ENCODE results near the gene CD63.

Gene CD63

DNA sequence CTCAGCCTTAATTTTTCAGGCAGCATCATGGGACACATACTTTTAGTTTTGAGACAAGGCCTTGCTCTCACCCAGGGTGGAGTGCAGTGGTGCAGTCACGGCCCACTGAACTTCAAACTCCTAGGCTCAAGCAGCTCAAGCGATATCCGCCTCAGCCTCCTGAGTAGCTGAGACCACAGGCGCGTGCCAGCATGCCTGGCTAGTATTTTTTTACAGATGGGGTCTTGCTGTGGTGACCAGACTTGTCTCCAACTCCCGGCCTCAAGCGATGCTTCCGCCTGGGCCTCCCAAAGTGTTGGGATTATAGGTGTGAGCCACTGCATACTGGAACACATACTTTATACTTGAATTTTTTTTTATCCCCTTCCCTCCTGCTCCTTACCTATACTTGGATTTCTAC, 5.9 kb downstream of the CD63 start:
- no peak for DNase-seq (ENCODE audit: low read depth in 2 of 3, low spot score in 2 of 3)

DNA sequence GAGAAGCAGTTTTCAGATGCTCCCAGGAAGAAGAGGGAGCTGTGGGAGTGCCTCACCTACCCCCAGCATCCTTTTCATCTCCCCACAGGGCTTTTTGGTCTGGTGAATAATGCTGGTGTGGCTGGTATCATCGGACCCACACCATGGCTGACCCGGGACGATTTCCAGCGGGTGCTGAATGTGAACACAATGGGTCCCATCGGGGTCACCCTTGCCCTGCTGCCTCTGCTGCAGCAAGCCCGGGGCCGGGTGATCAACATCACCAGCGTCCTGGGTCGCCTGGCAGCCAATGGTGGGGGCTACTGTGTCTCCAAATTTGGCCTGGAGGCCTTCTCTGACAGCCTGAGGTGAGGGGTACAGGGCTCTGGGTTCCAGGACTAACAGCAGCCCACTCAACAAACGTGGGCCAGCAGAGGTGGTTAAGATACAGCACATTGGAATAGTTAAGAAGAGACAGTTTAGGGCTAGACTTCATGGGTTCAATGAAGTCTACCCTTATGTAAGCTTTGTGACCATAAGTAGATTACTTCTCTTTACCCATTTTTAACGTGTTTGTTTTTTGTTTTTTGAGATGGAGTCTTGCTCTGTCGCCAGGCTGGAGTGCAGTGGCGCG, 7.1 kb downstream of the CD63 start:
- no peak for DNase-seq (ENCODE audit: low read depth in 2 of 3, low spot score in 2 of 3)

DNA sequence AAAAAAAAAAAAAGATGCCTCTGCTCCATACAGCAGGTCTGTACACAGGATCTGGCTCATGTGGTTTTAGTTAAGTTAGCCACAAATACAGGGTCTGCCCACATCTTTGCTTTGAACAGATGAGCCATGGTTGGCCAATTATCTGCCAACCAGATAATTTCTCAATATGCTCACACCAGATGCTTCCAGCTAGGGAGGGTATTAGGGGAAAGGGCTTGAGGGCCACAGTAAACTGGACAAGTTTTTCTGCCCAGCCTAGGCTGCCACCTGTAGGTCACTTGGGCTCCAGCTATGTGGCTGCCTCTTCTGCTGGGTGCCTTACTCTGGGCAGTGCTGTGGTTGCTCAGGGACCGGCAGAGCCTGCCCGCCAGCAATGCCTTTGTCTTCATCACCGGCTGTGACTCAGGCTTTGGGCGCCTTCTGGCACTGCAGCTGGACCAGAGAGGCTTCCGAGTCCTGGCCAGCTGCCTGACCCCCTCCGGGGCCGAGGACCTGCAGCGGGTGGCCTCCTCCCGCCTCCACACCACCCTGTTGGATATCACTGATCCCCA, 7.8 kb downstream of the CD63 start:
- no peak for DNase-seq (ENCODE audit: low read depth in 2 of 3, low spot score in 2 of 3)

DNA sequence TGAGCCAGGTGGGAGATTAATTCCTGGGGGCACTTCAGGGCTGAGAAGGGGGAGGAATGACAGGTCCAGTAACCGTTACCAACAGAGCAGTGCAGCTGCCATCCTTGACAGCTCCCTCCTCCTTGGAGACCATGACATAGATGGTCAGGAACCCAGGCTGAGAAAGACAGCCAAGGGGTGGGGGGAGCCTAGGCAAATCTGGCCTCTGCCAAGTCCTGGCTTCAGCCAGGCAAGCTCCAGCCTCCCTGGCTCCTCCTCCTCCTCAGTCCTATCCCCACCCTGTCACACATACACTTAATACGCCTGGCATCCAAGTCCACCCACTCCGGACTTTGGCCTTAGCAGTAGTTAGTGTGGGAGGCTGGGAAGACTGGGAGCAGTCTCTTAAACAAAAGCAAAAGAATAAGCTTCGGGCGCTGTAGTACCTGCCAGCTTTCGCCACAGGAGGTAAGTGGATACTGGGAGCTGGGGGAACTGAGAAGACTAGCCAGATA, 8.7 kb downstream of the CD63 start, which contains the start of gene RDH5:
RDH5 (plus strand) TSS at position 323 of the 494 bp plus-strand sequence. CDS start 792 bp downstream, outside the sequence.
- DNase-seq (ENCODE audit: low read depth in 2 of 3, low spot score in 2 of 3), result no peak

DNA sequence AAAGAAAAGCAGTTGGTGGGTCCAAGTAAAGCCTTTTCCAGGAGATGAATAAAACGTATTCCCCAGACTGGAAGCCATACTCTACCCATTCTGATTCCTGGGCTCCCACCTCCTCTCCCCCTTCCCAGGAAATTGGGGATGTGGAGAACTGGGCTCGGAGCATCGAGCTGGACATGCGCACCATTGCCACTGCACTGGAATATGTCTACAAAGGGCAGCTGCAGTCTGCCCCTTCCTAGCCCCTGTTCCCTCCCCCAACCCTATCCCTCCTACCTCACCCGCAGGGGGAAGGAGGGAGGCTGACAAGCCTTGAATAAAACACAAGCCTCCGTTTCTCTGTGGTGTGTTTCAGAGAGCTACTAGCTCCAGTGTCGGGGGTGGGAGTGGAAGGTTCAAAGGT, 9.4 kb downstream of the CD63 start:
- no peak for DNase-seq (ENCODE audit: low read depth in 2 of 3, low spot score in 2 of 3)

DNA sequence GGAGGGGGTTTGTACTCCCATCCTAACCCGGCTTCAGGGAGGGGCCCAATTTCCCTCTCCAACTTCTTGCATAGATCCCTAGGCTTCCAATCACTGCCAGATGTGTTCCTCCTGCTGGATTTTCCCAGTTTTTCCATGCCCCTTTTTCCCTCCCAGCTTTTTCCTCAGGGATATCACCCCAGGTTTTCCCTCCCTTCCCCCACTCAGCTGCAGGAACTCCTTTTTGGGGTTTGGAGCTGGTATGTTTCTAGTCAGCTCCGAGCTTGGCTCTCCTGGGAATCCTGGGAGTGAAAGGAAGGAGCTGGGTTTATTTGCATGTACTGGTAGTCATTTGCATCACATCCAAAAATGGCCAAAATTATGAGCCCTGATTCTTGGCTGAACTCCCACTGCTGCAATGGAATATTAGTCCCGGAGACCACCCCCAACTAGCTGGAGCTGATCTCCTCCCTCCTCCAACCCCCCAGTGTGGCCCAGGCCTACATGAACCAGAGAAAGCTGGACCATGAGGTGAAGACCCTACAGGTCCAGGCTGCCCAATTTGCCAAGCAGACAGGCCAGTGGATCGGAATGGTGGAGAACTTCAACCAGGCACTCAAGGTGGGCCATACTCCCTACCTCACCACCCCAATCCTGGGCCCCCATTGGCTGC, 10.1 kb downstream of the CD63 start:
- no peak for DNase-seq (ENCODE audit: low read depth in 2 of 3, low spot score in 2 of 3)

DNA sequence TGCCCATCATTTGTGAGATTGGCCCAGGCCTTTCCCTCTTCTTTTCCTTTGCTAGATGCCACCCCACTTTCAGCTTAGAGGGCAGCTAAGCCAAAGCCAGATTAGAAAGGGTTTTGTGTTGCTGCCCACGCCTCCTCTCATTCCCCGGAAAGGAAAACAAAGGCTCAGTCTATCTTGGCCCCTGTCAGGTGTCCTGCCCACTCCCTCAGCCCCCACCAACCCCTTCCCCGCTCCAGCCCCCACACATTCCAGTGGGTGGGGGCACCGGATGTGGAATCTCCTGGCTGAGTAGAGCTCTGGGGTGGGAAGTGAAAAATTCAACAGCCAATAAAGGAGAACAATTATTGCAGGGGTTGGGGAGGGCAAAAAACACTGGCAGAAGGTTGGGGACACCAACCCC, 10.8 kb downstream of the CD63 start:
- DNase-seq (ENCODE audit: low read depth in 2 of 3, low spot score in 2 of 3), result no peak

DNA sequence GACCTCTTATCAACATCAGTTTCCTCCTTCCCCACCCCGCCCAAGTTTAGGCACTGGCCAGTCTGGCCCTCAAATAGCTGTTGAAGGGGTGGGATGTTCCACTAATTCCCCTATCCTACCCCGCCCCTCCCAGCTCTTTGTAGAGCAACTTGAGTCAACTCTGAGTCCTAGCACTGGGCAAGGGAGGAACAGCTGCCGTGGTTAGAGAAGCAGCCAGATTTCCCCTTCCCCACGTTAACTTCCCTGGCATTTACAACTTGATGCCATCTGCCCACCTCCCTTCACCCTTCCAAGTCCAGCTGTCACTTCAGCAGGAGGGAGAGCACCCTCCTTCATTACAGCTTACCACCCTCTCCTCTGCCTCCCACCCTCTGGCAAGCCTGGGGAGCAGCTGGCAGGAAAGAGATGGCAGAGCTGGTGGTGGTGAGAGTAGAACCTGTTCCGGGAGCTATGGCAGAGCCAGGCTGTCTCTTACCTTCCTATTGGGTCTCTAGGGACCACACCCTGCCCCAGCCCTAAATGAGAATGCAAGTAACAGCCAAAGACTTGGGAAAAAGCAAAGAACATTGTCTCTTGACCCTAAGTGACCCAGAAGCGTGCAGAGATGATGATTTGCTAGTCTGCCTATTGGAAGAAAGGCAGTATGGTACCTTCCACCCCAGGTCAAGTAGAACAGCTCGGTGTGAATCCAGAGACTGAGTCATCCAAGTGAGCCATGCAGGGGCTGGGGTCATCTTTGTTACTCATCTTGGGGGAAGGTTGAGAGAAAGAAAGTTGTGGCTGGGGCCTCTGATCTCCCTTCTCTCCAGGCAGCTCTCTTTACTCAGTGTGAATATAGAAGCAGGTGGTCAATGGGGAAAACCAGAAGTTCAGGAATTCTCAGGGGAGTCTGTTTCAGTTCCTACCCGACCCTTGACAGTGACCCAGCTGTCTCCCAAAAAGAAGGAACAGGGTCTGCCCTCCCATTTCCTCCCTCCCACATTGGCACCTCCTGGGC, 11.5 kb downstream of the CD63 start:
- no peak for DNase-seq (ENCODE audit: low read depth in 2 of 3, low spot score in 2 of 3)

DNA sequence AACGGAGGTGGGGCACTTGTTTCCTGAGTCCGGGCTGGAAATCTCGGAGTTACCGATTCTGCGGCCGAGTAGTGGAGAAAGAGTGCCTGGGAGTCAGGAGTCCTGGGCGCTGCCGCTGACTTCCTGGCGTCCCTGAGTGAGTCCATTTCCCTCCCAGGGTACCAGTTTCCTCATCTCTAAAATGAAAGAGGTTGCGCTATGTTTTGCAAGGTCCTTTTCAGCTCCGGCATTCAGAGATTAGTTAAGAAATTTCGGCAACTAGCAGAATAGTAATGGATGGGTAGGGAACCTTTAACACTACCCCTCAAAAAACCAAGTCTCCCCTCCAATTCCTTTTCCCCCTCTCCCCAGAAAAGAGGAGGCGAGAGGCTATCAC, 12.2 kb downstream of the CD63 start:
- no peak for DNase-seq (ENCODE audit: low read depth in 2 of 3, low spot score in 2 of 3)

DNA sequence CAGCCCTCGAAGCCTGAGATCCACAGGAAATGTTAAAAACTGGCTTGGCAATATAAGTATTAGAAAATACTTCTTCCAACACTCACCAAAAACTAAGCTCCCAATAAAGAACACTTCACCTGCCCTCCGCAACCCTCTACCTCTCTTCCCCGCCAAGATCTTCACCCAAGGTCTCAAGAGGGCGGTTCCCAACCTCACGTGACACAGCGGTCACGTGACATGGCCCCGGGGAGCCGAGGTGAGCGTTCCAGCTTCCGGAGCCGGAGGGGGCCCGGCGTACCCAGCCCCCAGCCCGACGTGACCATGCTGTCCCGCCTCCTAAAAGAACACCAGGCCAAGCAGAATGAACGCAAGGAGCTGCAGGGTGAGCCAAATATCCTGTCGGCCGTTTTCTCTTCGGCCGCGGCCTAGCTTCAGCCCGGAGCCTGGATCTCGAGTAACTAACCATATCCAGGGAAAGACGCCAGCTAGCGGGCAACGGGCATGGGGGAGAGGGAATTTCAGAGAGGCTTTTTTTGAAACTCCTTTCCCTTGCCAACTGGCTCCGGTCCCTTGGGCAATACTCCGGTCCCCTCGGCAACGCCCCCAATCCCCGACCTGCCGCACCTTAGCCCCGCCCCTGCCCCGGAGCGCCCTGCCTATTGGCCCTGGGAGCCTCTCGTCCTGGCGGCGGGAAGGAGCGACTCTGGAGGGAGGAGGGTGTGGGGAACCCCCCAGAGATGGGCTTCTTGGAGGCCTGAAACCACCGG, 12.8 kb downstream of the CD63 start, which contains the start of gene BLOC1S1:
BLOC1S1 (plus strand) TSS at position 214 of the 749 bp plus-strand sequence; CDS start at position 220, 6 bp downstream.
- peak; percentile 86 to 95 (median 95) for DNase-seq (ENCODE audit: low read depth in 2 of 3, low spot score in 2 of 3)

DNA sequence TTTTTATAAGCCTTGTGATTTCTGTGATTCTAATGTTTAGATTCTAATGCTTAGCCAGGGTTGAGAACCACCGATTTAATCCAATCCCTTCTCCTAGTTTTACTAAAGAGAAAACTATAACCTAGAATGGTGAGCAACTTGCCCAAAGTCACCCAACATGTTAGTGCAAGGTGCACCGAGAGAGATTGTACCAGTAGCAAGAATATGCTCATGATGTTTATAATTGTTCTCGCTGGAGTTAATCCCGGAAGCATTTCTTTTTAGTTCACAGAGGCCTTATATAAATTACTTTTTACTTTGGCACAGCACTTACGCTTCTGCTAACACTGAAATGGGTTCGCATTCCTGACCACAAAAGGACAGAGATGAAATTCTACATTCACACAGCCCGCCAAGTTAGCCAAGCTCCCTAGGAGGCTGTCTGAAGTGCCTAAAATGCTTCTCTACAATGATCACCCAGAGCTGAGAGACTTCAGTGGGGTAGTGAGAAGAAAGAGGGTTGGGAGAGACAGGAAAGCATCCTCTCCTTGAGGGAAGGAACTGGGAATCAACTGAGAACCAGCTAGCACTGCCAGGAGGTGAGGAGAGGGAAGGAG, 13.5 kb downstream of the CD63 start:
- DNase-seq (ENCODE audit: low read depth in 2 of 3, low spot score in 2 of 3), result no peak

DNA sequence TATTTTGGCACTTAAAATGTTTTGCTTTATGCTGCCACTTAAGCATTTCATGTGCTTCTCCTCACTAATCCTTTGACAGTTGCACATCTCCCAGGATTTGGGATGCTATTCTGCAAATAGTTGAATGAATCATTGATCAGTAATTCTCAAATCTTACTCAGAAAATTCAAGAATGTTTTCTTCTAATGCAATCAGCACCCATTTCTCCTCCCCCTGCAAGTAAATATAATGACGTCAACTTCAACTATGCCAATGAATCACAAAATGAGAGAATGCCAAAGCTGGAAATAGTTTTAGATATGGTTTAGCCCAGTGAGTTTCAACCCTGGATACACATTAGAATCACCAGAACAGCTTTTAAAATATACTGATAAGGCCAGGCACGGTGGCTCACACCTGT, 15.1 kb downstream of the CD63 start:
- no peak for DNase-seq (ENCODE audit: low read depth in 2 of 3, low spot score in 2 of 3)

DNA sequence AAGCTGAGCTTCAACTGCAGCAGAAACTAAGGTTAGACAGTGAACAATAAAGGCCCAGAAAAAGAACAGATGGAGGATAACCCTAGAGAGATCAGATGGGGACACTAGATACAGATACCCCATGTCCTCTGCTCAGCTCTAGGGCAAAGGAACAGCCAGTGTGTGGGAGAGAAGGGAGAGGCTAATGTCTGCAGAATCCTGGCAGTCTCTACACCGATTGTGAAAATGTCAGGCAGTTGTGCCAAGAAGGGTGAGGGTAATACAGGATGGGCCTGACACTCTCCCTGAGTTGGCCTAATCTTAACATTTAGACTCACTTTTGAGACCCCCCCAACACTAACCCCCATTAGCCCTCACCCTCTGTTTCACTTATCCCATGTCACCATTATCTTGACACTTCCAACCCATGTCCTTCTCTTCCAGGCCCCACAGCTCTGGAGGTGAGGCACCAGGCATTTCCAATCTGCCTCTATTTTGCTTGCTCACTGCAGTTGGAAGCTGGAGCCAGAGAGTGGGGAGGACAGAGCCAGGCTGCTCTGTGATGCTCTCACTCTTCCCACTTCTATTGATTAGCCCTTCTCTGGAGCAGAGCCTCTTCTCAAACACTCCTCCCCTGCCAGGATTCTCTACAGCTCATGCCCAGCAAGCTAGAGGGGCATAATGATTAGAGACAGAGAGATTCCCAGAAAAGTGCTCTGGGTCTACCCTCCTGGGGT, 16.0 kb downstream of the CD63 start:
- no peak for DNase-seq (ENCODE audit: low read depth in 2 of 3, low spot score in 2 of 3)

DNA sequence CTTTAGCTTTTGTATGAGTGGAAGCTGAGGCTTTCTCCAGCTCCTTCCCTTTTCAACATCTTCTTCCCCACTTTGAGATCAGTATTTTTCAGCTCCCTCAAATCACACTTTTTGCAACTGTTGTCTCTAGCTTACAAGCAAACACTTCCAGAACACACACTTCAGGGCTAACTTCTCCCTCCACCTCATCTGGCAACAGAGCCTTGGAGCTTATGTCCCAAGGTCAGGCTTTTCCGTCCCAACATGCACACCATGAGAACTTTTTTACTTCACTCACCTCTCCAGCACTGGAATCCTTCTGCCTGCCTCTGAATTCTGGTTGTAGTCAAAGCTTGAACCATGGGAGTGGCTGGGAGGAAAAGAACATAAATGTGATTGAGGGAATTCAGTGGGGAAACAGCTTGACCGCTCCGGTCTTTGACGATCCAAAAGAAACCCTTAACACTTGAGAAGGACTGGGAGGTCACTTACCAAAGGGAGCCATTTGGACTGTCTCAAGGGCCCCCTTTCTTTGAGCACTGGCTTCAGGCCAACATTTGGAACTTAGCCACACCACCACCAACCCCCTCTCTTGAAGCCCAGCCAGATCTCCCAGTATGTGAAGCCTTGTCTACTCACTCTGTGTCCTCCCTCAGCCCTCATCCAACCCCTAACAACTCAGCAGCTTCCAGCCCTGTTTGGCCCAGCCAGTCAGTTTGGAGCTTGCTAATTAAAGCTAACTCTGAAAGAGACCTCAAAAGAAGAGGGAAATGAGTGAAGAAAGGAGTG, 16.8 kb downstream of the CD63 start:
- DNase-seq (ENCODE audit: low read depth in 2 of 3, low spot score in 2 of 3), result no peak

DNA sequence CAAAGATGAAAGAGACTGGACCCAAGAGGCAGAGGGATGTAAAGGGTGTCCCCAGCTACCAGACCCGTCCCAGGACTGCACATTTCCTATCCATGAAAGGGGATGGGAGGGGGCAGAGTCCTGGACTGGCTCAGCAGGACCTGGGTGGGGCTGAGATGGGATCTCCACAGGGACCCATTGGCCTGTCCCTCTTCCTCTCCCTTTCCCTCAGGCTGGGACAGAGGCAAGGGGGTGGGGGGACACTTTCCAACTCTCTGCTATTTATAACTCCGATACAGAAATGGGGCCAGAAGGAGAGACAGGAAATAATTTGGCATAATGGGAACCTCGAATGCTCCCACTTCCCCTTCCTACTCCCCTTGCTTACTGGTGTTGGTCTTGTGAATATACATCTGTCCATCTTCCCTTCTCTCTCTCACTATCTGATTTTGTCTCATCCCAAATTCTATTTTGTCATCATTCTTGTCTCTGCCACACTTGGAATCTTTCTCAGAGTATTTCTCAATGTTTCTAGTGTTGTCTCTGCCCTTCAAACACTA, 20.0 kb downstream of the CD63 start:
- no peak for DNase-seq (ENCODE audit: low read depth in 2 of 3, low spot score in 2 of 3)

DNA sequence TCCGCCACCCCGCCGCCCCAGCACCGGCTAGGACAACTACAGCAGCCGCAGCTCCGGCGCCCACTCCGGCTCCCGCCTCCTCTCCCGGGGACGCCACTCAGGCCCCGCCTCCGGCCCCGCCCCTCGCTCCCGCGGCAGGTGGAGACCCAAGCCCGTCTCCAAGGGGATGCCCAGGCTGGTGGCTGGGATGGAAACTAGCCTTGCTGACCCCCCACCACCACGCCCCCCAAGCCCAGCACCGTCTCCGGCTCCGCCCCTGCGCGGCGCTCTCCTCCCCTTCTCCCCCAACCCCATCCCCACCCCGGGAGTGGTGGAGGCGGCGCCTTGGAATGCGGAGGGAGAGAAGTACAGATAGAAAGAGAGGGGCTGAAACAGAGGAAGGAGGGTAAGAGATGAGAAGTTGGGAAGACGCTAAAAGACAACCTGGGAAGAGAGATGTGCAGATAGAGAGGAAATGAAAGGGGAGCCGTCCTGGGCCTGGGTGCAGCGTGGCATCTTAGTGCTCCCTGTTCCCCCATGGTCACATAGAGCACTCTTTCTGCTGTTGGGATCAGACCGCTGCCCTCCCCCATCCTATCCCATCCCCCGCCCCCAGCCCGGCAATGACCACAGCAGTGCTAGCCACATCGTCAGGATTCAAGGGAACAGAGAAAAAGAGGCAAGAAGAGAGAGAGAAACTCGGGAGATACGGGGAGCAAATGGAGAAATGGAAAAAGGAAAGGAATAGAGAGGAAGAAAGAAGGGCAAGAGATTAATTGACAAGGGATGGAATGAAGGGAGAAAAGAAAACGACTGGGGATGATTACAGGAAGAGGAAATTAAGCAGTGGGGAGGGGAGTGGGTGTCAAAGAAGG, 20.7 kb downstream of the CD63 start, which contains the start of gene ITGA7:
ITGA7 (minus strand) TSS at position 64 of the 854 bp plus-strand sequence. CDS start 222 bp downstream, outside the sequence.
- peak in 2 of 3 experiments; percentile 32 to 39 for DNase-seq (ENCODE audit: low read depth in 2 of 3, low spot score in 2 of 3)

DNA sequence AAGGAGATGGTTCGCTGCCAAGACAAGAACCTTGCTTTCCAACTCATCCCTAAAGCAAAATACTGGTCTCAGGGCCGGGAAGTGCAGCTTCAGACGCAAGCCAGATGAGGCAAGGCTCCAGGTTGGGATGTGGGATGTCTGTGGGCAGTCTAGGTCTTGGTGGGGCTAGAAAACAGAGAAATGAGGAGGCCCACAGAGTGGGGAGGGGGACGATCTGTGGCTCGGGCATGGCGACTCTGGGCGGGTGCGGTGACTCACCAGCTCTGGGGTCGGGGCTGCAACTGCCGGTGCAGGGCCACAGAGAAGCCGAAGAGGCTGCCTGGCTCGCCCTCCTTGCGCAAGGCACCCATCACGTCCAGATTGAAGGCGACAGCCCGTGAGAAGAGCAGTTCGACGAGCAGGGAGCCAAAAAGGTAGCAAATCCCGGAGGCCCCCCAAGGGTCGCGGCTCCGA, 21.6 kb downstream of the CD63 start:
- DNase-seq (ENCODE audit: low read depth in 2 of 3, low spot score in 2 of 3), result no peak
